Transverse colon (tissue), 4 donors: ENCODE results near the gene SHISA9. TPM values are rescaled to one million over a fixed set of nuclear protein-coding genes. Genes with fewer than 3 reads are reported as not detected.

ENCODE experiments used
- DNase-seq: peaks from one replicate; pipeline ENCODE4 v3.0.0-alpha.2; 2019
- H3K27ac ChIP-seq, 4 donors: fragments of 200-600 bp; sonication (generic); 2 replicates each; pipeline ENCODE4 v1.5.1; 2016 to 2018; ENCODE audit warnings: inconsistent platforms in 4 of 4
- H3K27me3 ChIP-seq: fragments of 200-600 bp; sonication (generic); 2 replicates; pipeline ENCODE4 v1.5.1; 2017; ENCODE audit warnings: inconsistent platforms
- H3K36me3 ChIP-seq, 4 donors: fragments of 200-600 bp; sonication (generic); 2 replicates each; pipeline ENCODE4 v1.5.1; 2017 to 2019; ENCODE audit warnings: inconsistent platforms in 4 of 4
- H3K4me1 ChIP-seq, 4 donors: fragments of 200-600 bp; sonication (generic); 2 replicates each; pipeline ENCODE4 v1.5.1; 2017 to 2020; ENCODE audit warnings: inconsistent platforms in 4 of 4
- H3K4me3 ChIP-seq, 4 donors: fragments of 200-600 bp; sonication (generic); 1 replicate in 1 of 4; 2 replicates in 3 of 4; pipeline versions ENCODE4 v1.5.1 to v1.6.1; 2017 to 2019; ENCODE audit warnings: inconsistent platforms in 4 of 4
- H3K9me3 ChIP-seq, 2 donors: fragments of 200-600 bp; sonication (generic); 2 replicates each; pipeline ENCODE4 v1.5.1; 2017 to 2019; ENCODE audit warnings: inconsistent platforms in 2 of 2
- EP300 ChIP-seq: sonication (generic); formaldehyde crosslinking; IDR thresholded peaks from one replicate; pipeline ENCODE4 v1.6.1; 2017; ENCODE audit warnings: antibody characterized with exemption, low read depth
- POLR2A ChIP-seq: fragments of 450-650 bp; IDR thresholded peaks from one replicate; pipeline ENCODE4 v1.6.1; 2016; ENCODE audit warnings: antibody characterized with exemption, mild to moderate bottlenecking, moderate library complexity
- POLR2AphosphoS5 ChIP-seq, 3 donors: sonication (generic); formaldehyde crosslinking; IDR thresholded peaks; one replicate each; pipeline ENCODE4 v1.6.1; 2016; ENCODE audit warnings: antibody characterized with exemption in 3 of 3
- WGBS, 2 donors: methylation state at CpG; one replicate each; pipeline ENCODE4 v1.1.5; 2018; ENCODE audit warnings: low coverage in 1 of 2; 5-methylcytosine and 5-hydroxymethylcytosine counted together
- in situ Hi-C, 4 donors: fragments of 200-750 bp; cut with MboI; loops; one replicate each; pipeline versions ENCODE4 v1.15.0 to v1.15.1; 2017; ENCODE audit warnings: low sequenced_read_pairs in 3 of 4, low pct_ligation_motif_present in 1 of 4, low pct_unique_long_range_greater_than_20kb in 1 of 4
- intact Hi-C: fragments of 100-400 bp; cut with DNase I; formaldehyde crosslinking; loops from one replicate; pipeline ENCODE4 v1.15.1; 2023; ENCODE audit warnings: low total_unique reads
- total RNA-seq, 4 donors: library from RNA; depleted of rRNA; stranded (reverse); fragments of >200 nt; gene quantifications; one replicate each; pipeline ENCODE4 v1.1.0, GENCODE V29; 2016
- TF ChIP-seq, protein P1 (sequence below), 5 experiments: fragments of 200-600 bp in 3 of 5; fragments of 450-650 bp in 2 of 5; sonication (generic) in 3 of 5; IDR thresholded peaks; 1 replicate in 2 of 5; 2 replicates in 3 of 5; pipeline ENCODE4 v1.5.1; 2016 to 2017; ENCODE audit warnings: antibody characterized with exemption in 5 of 5, inconsistent platforms in 3 of 5, mild to moderate bottlenecking in 2 of 5, moderate library complexity in 1 of 5

SHISA9 gene
- total RNA-seq, 4 donors from 2014 or later, result 1.3 to 37.6 (median 2.1) TPM

GRCh38 chr16:13062219-13062618 is 160.8 kb downstream of the SHISA9 start:
- 71 to 92% methylated on average over 2 of the region's 2 CpGs for WGBS, 2 donors
- H3K4me3 ChIP-seq, result no peak overlapping the region
- in situ Hi-C loops, result no loop called here
- H3K4me1 ChIP-seq, result no peaks in the 10 kb centered on the region
- no peak for TF ChIP-seq POLR2AphosphoS5 (IDR thresholded peaks at IDR 0.05)
- TF ChIP-seq, protein P1, sequence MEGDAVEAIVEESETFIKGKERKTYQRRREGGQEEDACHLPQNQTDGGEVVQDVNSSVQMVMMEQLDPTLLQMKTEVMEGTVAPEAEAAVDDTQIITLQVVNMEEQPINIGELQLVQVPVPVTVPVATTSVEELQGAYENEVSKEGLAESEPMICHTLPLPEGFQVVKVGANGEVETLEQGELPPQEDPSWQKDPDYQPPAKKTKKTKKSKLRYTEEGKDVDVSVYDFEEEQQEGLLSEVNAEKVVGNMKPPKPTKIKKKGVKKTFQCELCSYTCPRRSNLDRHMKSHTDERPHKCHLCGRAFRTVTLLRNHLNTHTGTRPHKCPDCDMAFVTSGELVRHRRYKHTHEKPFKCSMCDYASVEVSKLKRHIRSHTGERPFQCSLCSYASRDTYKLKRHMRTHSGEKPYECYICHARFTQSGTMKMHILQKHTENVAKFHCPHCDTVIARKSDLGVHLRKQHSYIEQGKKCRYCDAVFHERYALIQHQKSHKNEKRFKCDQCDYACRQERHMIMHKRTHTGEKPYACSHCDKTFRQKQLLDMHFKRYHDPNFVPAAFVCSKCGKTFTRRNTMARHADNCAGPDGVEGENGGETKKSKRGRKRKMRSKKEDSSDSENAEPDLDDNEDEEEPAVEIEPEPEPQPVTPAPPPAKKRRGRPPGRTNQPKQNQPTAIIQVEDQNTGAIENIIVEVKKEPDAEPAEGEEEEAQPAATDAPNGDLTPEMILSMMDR (IDR thresholded peaks at IDR 0.05), result no peak
- no peak for TF ChIP-seq POLR2A
- TF ChIP-seq EP300, result no peak
- H3K27me3 ChIP-seq, result no peaks in the 10 kb centered on the region
- intact Hi-C loops, result no loop called here
- no peaks in the 10 kb centered on the region for H3K36me3 ChIP-seq
- no peaks in the 10 kb centered on the region for H3K9me3 ChIP-seq
- no peak overlapping the region for H3K27ac ChIP-seq
- no peak for DNase-seq

GRCh38 chr16:13063457-13063856 is 162.1 kb downstream of the SHISA9 start:
- 92 to 93% methylated on average over 6 to 10 of the region's 10 CpGs for WGBS, 2 donors
- Histone ChIP-seq H3K36me3 (no peaks in the 10 kb centered on the region), H3K27ac (no peak overlapping the region), H3K4me3 (no peak overlapping the region), H3K4me1 (no peaks in the 10 kb centered on the region), H3K27me3 (no peaks in the 10 kb centered on the region), H3K9me3 (no peaks in the 10 kb centered on the region)
- DNase-seq, result no peak
- in situ Hi-C loops, result no loop called here
- intact Hi-C loops, result no loop called here
- TF ChIP-seq POLR2A (no peak), POLR2AphosphoS5 (IDR thresholded peaks at IDR 0.05) (no peak), EP300 (no peak)
- TF ChIP-seq, protein P1 (IDR thresholded peaks at IDR 0.05), result no peak

- 5 to 11% methylated on average over 1 of the region's 1 CpG for WGBS, 2 donors
- no peak overlapping the region for H3K27ac ChIP-seq
- intact Hi-C loops, result no loop called here
- no peaks in the 10 kb centered on the region for H3K27me3 ChIP-seq
- no peaks in the 10 kb centered on the region for H3K4me1 ChIP-seq
- no peak for DNase-seq
- no peaks in the 10 kb centered on the region for H3K36me3 ChIP-seq
- no peak for TF ChIP-seq POLR2A
- TF ChIP-seq, protein P1 (IDR thresholded peaks at IDR 0.05), result no peak
- TF ChIP-seq EP300, result no peak
- no peak for TF ChIP-seq POLR2AphosphoS5 (IDR thresholded peaks at IDR 0.05)
- H3K4me3 ChIP-seq, result no peak overlapping the region
- in situ Hi-C loops, result no loop called here
- no peaks in the 10 kb centered on the region for H3K9me3 ChIP-seq
These were observed 163.4 kb downstream of the SHISA9 start for GRCh38 chr16:13064821-13065220.

- Histone ChIP-seq H3K4me3 (no peak overlapping the region), H3K36me3 (no peaks in the 10 kb centered on the region), H3K27ac (no peak overlapping the region), H3K4me1 (no peaks in the 10 kb centered on the region), H3K27me3 (no peaks in the 10 kb centered on the region), H3K9me3 (no peaks in the 10 kb centered on the region)
- intact Hi-C loops (loop anchor here (1.0 kb wide), 1 partner anchor 47 kb away; no protein-coding TSS in a partner anchor), in situ Hi-C loops (no loop called here)
- 80 to 85% methylated on average over 1 to 7 of the region's 7 CpGs for WGBS, 2 donors
- no peak for TF ChIP-seq POLR2A
- no peak for DNase-seq
These were observed 166.2 kb downstream of the SHISA9 start for GRCh38 chr16:13067648-13068047.

- H3K4me3 ChIP-seq, result no peak overlapping the region
- H3K4me1 ChIP-seq, result no peaks in the 10 kb centered on the region
- DNase-seq, result no peak
- TF ChIP-seq, protein P1 (IDR thresholded peaks at IDR 0.05), result no peak
- no peak for TF ChIP-seq POLR2A
- TF ChIP-seq POLR2AphosphoS5 (IDR thresholded peaks at IDR 0.05), result no peak
- TF ChIP-seq EP300, result no peak
- H3K36me3 ChIP-seq, result no peaks in the 10 kb centered on the region
- H3K27ac ChIP-seq, result no peak overlapping the region
- 96% methylated on average over 7 to 8 of the region's 8 CpGs for WGBS, 2 donors
- no peaks in the 10 kb centered on the region for H3K27me3 ChIP-seq
- no peaks in the 10 kb centered on the region for H3K9me3 ChIP-seq
- in situ Hi-C loops (no loop called here), intact Hi-C loops (loop anchor here (1.0 kb wide), 1 partner anchor 49 kb away; no protein-coding TSS in a partner anchor)
These were observed 167.7 kb downstream of the SHISA9 start for GRCh38 chr16:13068912-13069583.
